Middle frontal gyrus (tissue), 1 donor: Measurements from ENCODE around the gene GAD2.

Experiments
- DNase-seq: peaks from one replicate; pipeline ENCODE4 v3.0.0-alpha.2; 2015; ENCODE audit warnings: low spot score; ENCODE audit errors: extremely low spot score

Gene GAD2

DNA sequence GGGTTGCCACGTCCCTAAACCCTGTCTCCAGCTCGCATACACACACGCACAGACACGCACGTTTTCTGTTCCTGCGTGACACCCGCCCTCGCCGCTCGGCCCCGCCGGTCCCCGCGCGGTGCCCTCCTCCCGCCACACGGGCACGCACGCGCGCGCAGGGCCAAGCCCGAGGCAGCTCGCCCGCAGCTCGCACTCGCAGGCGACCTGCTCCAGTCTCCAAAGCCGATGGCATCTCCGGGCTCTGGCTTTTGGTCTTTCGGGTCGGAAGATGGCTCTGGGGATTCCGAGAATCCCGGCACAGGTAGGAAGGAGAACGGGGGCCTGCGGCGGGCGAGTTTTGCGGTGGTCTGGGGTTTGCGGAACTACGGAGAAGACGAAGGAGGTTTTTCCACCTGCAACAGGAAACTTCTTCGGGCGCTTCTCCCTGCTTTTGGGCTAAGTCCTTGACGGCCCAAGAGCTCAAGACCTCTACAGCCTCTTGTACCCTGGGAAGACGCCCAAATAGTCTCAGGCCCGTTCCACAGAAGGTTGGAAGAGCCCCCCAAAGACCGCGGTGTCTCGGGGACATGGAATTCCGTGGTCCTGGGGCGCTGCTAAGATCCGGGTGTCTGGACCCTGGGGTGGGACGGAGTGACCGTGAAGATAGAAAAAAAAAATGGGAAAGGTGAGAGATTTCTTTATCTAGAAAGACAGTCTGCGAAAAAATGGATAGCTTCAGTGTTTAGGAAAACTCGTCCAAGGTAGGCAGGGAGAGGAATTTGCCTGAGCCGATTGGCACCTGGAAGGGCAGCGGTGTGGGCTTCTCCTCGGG lies at the start of gene GAD2:
GAD2 (plus strand) TSS at position 190 of the 811 bp plus-strand sequence; CDS start at position 226, 36 bp downstream.
- no peak for DNase-seq

DNA sequence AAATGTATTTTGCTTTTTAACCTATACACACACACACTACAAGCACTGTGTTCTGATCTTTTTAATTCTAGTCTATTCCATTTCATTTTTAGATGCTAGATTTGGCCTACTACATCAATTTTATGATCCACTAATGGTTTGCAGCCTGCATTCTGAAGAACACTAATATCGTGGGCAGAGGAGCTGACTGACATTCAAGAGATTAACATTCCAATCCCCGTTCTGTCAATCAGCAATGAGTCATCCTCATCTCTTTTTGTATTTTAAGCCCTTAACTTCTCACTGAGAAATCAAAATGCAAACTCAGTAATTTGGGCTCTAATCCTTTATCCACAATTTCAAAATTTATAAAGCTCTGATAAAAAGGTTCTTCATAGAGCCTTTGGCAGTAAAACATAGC lies 47.1 kb upstream of the GAD2 start:
- no peak for DNase-seq

DNA sequence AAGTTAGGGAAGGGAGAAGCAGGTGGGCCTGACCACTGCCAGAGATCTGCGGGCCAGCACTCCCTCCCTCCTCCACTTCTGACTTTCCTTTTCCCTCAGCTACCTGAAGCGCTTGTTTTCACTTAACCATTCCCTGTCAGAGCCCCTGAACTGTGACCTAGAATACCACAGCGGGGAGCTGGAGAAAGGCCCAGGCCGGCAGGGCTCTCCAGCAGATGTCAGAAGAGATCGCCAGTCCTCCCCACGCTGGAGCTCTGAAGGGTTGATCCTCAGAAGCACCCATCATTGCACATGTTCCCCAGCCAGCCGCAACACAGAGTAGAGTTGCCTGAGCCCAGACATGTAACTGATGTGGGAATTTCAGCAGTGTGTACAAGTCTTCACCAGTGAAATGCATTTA lies 44.4 kb upstream of the GAD2 start:
- DNase-seq, result no peak

DNA sequence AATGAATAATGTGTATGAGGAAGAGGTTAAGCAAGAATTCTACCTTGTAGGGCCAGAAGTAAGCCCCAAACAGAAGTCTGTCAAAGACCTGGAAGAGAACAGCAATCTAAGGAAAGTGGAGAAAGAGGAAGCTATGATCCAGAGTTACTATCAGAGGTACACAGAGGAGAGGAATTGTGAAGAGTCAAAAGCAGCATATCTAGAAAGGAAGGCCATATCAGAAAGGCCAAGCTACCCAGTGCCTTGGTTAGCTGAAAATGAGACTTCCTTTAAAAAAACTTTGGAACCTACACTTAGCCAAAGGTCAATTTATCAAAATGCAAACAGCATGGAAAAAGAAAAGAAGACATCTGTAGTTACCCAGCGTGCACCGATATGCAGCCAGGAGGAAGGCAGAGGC lies 42.7 kb upstream of the GAD2 start:
- DNase-seq, result no peak

DNA sequence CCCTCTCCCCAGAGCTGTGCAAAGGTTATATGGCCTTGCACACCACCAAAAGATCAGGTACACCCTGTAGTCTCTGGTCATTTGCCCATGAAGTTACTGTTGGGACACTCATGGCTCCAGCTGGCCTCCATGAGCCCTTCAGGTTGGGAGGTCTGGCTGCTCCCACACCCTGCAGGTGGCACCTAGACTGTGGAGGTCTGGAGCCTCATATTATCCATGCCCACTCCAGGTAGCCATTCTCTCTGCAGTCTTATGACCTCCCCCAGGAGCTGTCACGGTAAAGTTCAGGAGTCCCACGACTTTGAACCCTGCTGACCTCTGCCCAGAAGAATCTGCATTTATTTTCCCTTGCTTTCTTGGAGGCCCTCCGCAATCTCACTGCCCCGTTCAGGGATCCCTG lies 39.2 kb upstream of the GAD2 start:
- no peak for DNase-seq

DNA sequence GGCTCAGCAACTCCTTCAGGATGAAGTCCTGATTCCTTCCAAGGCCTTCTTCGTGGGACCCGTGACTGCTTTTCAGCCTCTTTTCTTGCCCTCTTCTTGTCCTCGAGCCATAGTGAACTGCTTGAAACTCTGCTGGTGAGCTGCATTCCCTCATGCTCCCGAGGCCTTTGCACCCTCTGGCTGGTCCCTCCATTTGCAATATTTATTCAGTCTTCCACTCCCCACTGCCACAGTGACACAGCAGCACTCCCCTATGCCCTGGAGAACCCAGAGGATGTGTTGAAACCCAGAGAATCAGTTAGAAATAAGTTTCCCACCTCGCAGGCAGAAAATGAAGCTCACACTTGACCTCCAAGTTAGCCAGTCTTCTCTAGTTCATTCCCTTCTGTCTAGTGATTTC lies 22.3 kb upstream of the GAD2 start:
- DNase-seq, result no peak

DNA sequence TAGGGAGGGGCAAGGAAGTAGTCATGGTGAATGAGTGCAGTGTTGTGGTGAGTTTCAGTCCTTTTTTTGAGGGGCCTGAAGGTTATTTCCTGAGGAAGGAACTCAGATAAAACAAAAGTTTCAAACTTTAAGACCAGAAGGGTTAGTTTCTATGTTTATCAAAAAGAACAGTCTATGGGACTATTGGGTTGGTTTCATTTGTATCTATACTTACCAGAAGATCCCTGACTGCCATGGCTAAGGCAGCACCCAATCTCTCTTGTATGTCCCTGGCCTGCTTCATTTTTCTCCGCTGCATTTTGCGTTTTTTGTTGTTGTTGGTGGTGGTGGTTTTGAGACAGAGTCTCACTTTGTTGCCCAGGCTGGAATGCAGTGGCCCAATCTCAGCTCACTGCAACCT lies 19.3 kb upstream of the GAD2 start:
- no peak for DNase-seq

DNA sequence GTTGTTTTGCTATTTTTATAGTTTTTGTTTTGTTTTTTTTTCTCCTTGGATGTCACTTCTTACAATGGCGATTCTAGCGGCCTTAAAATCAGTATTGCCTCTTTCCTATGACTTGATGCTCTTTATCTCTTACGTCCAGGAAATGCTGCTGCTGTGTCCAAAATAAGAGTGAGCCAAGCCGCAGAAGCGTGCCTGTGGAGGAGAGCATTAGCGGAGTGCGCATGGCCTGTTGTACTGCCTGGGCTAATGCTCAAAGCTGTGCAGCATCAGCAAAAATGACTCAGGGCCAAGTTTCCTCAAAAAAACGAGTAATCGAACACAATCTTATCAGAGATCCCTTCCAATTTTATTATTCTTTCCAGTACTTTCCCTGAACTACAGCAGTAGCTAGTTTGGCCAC lies 18.5 kb upstream of the GAD2 start:
- no peak for DNase-seq

DNA sequence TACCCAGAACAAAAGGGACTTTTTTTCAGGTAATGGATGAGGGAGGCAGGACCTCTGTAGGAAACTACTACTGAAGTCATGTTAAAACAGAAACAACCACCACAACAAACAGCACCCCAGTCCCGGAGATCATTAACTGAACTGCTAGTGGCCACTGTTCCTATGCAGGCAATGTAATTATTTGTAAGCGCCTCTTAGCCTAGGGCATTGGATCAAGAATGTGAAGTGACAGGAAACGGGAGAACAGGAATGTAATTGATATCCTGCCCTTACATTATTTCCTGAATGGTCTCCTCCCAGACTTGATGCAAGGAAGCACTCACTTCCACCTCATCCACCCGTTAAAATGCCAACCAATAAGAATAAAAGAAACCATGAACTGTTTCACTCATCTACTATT lies 16.7 kb upstream of the GAD2 start:
- no peak for DNase-seq

DNA sequence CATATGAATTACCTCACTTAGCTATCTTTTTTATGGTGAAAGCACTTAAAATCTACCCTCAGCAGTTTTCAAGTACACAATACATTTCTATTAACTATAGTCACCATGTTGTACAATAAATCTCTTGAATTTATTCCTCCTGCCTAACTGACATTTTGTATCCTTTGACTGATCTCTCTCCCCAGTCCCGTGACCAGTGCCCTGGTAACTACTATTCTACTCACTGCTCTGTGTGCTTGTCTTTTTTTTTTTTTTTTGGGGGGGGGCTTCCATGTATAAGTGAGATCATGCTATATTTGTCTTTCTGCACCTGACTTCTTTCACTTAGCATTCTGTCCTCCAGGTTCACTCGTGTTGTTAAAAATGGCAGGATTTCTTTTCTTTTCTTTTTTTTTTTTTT lies 11.4 kb upstream of the GAD2 start:
- no peak for DNase-seq

DNA sequence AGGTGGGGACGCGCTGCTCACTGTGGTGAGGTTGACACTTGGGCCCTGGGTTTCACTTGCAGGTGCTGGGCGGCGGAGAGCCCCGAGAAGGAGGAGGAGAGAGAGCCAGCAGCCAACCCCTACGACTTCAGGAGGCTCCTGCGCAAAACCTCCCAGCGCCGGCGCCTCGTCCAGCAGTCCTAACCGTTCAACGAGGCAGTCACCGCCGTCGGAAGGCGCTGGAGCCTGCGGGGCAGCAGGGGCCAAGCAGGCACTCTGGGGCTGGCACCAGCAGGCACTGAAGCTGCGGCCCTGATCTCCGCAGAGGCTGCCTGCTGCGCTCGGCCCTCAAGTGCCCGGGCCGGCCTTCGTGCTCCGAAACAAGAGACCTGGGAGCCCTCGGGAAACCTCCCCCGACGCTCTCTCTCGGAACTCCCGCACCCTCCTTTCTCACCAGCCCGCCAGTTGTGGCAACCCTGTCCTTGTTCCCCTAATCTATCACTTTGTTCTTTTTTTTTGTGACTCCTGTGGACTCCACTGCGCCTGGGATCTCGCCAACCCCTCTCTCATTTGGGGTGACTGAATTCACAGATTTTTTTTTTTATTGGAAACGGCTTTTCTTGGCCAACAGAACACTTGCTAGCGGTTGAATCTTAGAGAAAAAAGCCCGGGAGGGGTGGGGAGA lies 4.7 kb upstream of the GAD2 start:
- no peak for DNase-seq

DNA sequence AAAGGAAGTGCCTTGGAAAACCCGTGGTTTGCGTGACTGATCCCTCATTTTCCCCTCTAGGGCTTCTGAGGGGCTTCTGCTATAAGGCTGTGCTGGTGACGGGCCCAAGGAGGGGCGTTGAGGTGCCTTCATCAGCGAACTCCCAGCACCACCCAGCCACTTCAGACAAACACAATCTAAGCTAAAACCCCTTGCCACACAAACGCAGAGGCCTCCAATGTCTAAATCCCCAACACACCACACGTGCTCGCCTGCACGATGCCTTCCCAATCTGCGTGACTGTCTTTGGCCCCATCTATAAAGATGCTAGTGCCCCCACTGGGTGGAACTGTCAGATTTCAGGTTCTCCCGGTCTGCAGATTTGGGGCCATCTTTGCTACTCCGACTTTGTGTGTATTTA lies 4.1 kb upstream of the GAD2 start:
- DNase-seq, result no peak

DNA sequence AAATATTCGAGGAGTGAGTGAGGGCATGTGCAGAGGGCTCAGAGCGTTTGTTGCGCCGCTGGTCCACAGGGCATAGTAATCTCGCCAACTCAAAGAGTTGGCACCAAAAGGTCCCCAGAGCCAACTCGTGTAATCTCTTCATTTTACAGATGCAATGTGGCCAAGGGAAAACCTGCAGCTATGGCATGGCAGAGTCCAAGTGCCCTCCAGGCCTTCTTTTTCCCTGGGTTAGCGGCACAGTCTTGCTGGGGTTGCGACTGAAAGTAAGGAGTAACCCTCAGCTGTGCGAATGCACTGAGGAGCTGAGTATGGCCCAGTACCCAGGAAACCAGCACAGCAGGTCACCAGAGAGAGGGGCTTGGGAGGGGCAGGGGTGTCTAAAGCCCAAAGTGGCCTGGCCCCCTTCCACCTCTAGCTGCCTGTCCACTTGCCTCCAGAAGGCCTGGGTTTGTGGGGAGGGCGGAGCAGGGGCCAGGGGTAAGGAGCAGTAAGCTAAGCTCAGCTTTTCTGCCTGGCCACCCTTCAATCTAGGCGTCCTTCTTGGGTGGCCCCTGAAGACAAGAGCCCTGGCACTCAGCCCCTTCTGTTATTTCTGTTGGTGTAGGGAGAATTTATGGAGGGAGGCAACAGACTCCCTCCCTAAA lies 3.3 kb upstream of the GAD2 start:
- DNase-seq, result no peak

DNA sequence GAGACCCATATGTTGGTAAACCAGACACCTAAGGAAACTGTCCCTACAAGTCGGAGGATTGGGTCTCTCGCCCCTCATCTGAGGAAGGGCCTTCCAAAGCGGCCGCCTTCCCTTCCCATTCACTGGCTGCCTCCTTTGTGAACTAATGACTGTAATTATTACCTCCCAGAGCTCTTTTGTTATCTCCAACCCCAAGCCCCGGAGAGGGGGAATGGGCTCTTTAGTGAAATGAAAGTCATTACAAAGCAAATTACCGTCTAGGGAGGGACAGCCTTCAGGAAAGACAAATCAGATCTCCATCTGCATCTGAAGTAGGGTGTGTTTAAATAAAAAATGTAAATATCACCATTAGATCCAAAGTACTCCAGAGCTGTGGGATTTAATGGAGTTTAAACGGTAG lies 2.6 kb upstream of the GAD2 start:
- no peak for DNase-seq

DNA sequence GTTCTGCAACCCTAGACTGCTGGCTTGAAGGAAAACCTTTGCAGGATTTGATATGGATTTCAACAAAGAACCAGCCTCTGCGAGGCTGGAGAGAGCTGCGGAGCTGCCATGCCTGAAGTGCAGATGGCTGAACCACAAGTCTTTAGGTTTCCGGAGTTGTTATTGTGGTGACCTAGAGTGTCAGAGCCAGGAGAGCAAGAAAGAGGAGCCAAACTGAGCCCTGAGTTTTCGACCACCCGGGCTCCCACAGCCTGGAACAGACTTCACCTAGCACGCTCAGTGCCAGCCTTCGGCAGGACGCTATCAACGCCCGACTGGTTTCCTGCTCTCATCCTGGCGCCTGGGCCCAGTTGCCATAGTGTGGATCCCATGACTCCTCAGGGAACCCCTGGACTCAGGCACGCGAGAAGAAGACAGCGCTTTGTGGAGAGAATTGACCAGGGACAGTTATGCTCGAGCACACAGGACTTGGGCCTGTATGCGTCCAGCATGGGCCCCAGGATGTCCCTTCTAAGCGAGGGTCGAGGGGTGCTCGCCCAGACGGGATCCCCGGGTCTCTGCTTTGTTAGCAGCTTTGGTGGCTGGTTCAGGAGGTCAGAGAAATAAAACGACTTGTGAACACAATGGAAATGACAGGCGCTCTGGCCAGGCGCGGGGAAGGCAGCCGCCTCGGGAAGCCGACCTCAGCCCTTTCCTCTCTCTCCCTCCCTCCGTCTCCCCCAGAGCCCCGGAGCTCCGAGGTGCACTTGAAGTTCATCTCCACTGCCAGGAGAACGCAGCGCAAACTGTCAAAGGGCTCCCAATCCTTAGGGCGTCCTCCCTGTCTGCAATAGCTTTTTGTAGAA lies 1.8 kb upstream of the GAD2 start:
- no peak for DNase-seq

DNA sequence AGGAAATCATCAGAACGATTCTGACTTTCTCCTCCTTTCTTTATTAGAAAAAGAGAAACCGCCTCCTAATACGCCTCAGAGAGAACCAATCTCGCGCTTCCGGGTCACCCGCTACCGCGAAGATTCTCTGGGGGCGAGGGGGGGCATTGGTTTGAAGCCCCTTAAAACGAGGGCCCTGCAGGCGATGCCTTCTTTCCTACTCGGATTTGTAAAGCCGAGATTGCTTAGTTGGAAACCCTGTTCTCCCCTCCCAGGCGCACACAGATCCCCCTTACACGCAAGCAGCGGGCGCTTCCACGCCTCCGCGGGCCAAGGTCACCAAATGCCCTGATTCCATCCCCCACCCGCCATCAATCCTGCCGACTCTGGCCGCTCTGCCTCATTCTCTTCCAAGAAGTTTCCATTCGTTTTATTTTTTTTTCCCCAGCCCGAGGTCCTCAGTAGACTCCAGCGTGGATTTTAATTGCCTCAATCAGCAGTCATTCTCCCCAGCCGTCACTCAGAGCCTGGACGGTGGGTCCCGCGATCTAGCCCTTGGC lies 1.1 kb upstream of the GAD2 start:
- DNase-seq, result no peak

DNA sequence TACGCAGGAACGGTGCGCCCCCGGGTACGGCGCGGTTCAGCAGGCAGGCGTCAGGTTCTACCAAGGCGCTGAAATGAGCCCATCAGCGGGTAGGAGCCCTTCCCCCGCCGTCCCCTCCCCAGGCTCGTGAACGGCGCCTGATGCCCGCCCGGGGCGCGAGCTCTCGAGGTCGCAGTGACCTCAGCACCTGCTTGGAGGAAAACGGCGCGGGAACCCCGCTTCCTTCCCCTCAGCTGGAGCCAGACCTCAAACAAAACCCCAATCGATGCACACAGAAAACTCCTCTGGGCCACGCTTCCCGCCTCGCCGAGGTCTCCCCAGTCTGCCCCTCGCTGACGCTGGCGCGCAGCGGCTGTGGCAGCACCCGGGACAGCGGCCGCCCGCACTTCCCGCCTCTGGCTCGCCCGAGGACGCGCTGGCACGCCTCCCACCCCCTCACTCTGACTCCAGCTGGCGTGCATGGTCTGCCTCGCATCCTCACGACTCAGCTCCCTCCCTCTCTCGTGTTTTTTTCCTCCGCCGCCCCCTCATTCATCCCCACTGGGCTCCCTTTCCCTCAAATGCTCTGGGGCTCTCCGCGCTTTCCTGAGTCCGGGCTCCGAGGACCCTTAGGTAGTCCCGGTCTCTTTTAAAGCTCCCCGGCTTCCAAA lies 514 bp upstream of the GAD2 start:
- DNase-seq, result no peak

DNA sequence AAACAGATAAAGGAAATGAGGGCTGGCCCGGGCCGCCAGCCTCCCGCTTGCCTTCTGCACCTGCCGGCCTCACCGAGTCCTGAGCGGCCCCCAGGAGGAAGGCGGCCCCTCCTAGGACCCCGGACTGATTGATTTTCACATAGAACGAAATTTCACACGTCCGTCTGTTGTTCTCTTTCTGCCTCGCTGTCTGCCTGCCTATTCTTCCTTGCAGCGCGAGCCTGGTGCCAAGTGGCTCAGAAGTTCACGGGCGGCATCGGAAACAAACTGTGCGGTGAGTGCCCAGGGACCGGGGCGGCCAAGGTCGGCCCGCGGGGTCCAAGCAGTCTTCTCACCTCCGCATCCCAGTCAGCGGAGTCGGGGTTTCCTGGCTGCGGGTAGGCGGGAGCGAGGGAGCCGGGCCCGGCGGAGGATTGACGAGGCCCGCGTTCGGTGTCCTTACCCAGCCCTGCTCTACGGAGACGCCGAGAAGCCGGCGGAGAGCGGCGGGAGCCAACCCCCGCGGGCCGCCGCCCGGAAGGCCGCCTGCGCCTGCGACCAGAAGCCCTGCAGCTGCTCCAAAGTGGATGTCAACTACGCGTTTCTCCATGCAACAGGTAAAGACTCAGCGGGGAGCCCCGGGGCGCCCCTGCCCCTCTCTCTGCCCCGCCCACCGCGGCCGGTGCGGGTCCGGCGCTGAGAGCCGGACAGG lies 967 bp downstream of the GAD2 start:
- no peak for DNase-seq

DNA sequence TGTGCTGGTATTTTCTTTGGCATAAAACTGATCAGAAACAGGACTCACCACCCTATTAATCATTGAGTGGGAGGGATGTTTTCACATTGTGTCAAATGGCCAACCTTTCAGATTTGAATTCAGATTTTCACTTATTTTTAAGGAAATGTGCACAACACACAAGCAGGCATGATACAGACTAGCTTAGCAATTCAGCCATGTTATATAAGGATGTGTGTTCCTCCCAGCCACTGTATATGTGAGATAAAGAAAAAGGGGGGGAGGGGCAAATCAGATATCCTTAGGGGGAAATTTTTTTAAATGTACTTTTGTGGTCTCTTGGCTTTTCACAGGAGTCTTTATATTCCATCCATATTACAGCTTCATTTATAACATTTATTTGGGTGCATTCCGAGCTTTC lies 3.1 kb downstream of the GAD2 start:
- no peak for DNase-seq

DNA sequence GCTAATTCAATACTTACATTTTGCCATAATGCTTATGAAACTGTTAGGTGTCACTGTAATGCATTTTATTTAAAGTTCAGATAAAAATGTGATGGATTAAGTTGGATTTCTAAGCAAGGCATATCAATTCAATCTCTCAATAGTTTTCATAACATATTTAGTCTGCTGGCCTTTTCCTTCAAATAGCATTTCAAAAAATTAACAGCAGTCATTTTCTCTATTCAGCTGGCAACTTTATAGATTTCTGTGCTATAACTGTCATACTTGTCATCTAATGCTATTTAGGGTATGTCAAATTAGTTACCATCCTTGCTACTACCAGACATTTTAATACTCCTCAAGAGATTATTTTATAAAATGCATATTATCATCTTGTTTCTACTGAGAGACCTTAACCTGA lies 4.3 kb downstream of the GAD2 start:
- no peak for DNase-seq
